H1 (cell line): ENCODE results near the gene POLRMT. TPM values are rescaled to one million over a fixed set of nuclear protein-coding genes. Genes with fewer than 3 reads are reported as not detected.

Experiments
- CTCF ChIA-PET: fragments of 300-600 bp; sonication (Branson Sonifier 250); formaldehyde crosslinking; loops from one replicate; lab custom pipeline; 2021; ENCODE audit not compliant: partially characterized antibody; lab: Charles Lee
- POLR2A ChIA-PET: fragments of 300-600 bp; sonication (Branson Sonifier 250); formaldehyde crosslinking; loops from one replicate; lab custom pipeline; 2021; ENCODE audit warnings: inconsistent platforms; ENCODE audit not compliant: partially characterized antibody; lab: Charles Lee
- DNase-seq, 2 experiments: peaks; one replicate each; pipeline versions ENCODE4 v3.0.0 to v3.0.0-alpha.2; 2010 to 2022; ENCODE audit warnings: low spot score in 2 of 2, low read depth in 1 of 2, mixed read lengths in 1 of 2
- FAIRE-seq: peaks from 2 replicates; lab custom pipeline; 2011; peaks lifted over from hg19 to GRCh38; lab: Jason Lieb, UNC
- H2AFZ ChIP-seq: 2 replicates; pipeline ENCODE4 v1.8.1; 2012; ENCODE audit warnings: low read length, inconsistent platforms
- H2AK5ac ChIP-seq: 2 replicates; pipeline ENCODE4 v1.6.1; 2013; ENCODE audit warnings: low read depth, low read length
- H2BK120ac ChIP-seq: replicated peaks from 2 replicates; pipeline ENCODE3; 2013; ENCODE audit warnings: low read depth, low read length, inconsistent platforms
- H2BK12ac ChIP-seq: 2 replicates; pipeline ENCODE4 v1.6.1; 2013; ENCODE audit warnings: low read depth, low read length
- H2BK15ac ChIP-seq: 2 replicates; pipeline ENCODE4 v1.6.1; 2013; ENCODE audit warnings: low read length
- H2BK20ac ChIP-seq: 2 replicates; pipeline ENCODE4 v1.6.1; 2013; ENCODE audit warnings: low read length
- H2BK5ac ChIP-seq: 2 replicates; pipeline ENCODE4 v1.6.1; 2013; ENCODE audit warnings: low read depth, low read length
- H3K14ac ChIP-seq: 2 replicates; pipeline ENCODE4 v1.6.1; 2013; ENCODE audit warnings: inconsistent platforms; ENCODE audit not compliant: insufficient read length
- H3K18ac ChIP-seq: 2 replicates; pipeline ENCODE4 v1.6.1; 2013; ENCODE audit warnings: low read length; ENCODE audit errors: extremely low read depth
- H3K23ac ChIP-seq: 2 replicates; pipeline ENCODE4 v1.6.1; 2013; ENCODE audit warnings: inconsistent platforms; ENCODE audit not compliant: insufficient read length
- H3K23me2 ChIP-seq: 2 replicates; pipeline ENCODE4 v1.6.1; 2013; ENCODE audit warnings: low read depth, low read length
- H3K27ac ChIP-seq: 2 replicates; pipeline ENCODE4 v1.6.1; 2011; ENCODE audit warnings: low read depth, low read length, inconsistent platforms
- H3K27me3 ChIP-seq, 4 experiments: replicated peaks in 1 of 4; 1 replicate in 1 of 4; 2 replicates in 3 of 4; pipeline versions ENCODE4 v1.6.1 to v1.8.1; 2011 to 2013; ENCODE audit warnings: low read length in 3 of 4, mild to moderate bottlenecking in 3 of 4, inconsistent platforms in 2 of 4, mixed read lengths in 2 of 4, moderate library complexity in 1 of 4; ENCODE audit not compliant: control insufficient read depth in 3 of 4, insufficient read depth in 3 of 4; ENCODE audit errors: extremely low read depth in 1 of 4
- H3K36me3 ChIP-seq, 4 experiments: 2 replicates each; pipeline versions ENCODE4 v1.6.1 to v1.8.1; 2011 to 2013; ENCODE audit warnings: mild to moderate bottlenecking in 4 of 4, low read length in 3 of 4, moderate library complexity in 2 of 4, control low read depth in 1 of 4, inconsistent platforms in 1 of 4; ENCODE audit not compliant: insufficient read depth in 4 of 4, control insufficient read depth in 2 of 4
- H3K4ac ChIP-seq: replicated peaks from 2 replicates; pipeline ENCODE3; 2013; ENCODE audit warnings: low read length, low read depth, mixed read lengths, inconsistent platforms; ENCODE audit not compliant: insufficient read length
- H3K4me1 ChIP-seq, 4 experiments: replicated peaks in 1 of 4; 1 replicate in 1 of 4; 2 replicates in 3 of 4; pipeline versions ENCODE4 v1.6.1 to v1.8.1; 2011 to 2013; ENCODE audit warnings: low read length in 3 of 4, inconsistent platforms in 2 of 4, mixed read lengths in 1 of 4; ENCODE audit not compliant: insufficient read depth in 4 of 4, control insufficient read depth in 3 of 4
- H3K4me2 ChIP-seq, 2 experiments: 2 replicates each; pipeline versions ENCODE4 v1.6.1 to v1.8.1; 2011 to 2013; ENCODE audit warnings: low read depth in 2 of 2, low read length in 2 of 2, control low read depth in 1 of 2, inconsistent platforms in 1 of 2, mild to moderate bottlenecking in 1 of 2; ENCODE audit not compliant: insufficient read depth in 1 of 2
- H3K4me3 ChIP-seq, 4 experiments: fragments of 200-600, 300-600 bp in 1 of 4; sonication (generic), shearing (Covaris generic), sonication (Bioruptor Twin) in 1 of 4; 2 replicates each; pipeline versions ENCODE4 v1.5.1 to v1.8.1; 2011 to 2016; ENCODE audit warnings: low read length in 4 of 4, low read depth in 3 of 4, control low read depth in 2 of 4, inconsistent platforms in 2 of 4, mild to moderate bottlenecking in 2 of 4, mixed read lengths in 1 of 4, moderate library complexity in 1 of 4; ENCODE audit not compliant: insufficient read depth in 2 of 4; ENCODE audit errors: extremely low read depth in 1 of 4
- H3K56ac ChIP-seq: replicated peaks from 2 replicates; pipeline ENCODE3; 2013; ENCODE audit warnings: low read depth, mild to moderate bottlenecking, mixed read lengths, low read length, inconsistent platforms; ENCODE audit not compliant: insufficient read length
- H3K79me1 ChIP-seq: 2 replicates; pipeline ENCODE4 v1.6.1; 2013; ENCODE audit warnings: low read depth, low read length, control low read depth
- H3K79me2 ChIP-seq, 2 experiments: 2 replicates each; pipeline versions ENCODE4 v1.6.1 to v1.8.1; 2012 to 2013; ENCODE audit warnings: low read length in 2 of 2, mild to moderate bottlenecking in 2 of 2, inconsistent platforms in 1 of 2; ENCODE audit not compliant: insufficient read depth in 2 of 2, control insufficient read depth in 1 of 2
- H3K9ac ChIP-seq, 4 experiments: replicated peaks in 1 of 4; 1 replicate in 1 of 4; 2 replicates in 3 of 4; pipeline versions ENCODE4 v1.6.1 to v1.8.1; 2011 to 2013; ENCODE audit warnings: low read depth in 3 of 4, low read length in 3 of 4, control low read depth in 2 of 4, mild to moderate bottlenecking in 2 of 4, moderate library complexity in 2 of 4, inconsistent platforms in 1 of 4; ENCODE audit errors: extremely low read depth in 1 of 4
- H3K9me3 ChIP-seq, 2 experiments: 2 replicates each; pipeline versions ENCODE4 v1.6.1 to v1.8.1; 2012 to 2013; ENCODE audit warnings: mild to moderate bottlenecking in 2 of 2, moderate library complexity in 2 of 2, control low read depth in 1 of 2, inconsistent platforms in 1 of 2, low read depth in 1 of 2, low read length in 1 of 2, mixed read lengths in 1 of 2; ENCODE audit not compliant: insufficient read depth in 2 of 2
- H4K20me1 ChIP-seq, 2 experiments: replicated peaks in 1 of 2; 2 replicates each; pipeline versions ENCODE3 to v1.8.1; 2011 to 2013; ENCODE audit warnings: inconsistent platforms in 2 of 2, low read length in 2 of 2, mild to moderate bottlenecking in 1 of 2; ENCODE audit not compliant: insufficient read depth in 2 of 2, control insufficient read depth in 1 of 2
- H4K5ac ChIP-seq: 2 replicates; pipeline ENCODE4 v1.6.1; 2013; ENCODE audit warnings: low read length, low read depth, mixed read lengths, inconsistent platforms; ENCODE audit not compliant: insufficient read length
- H4K8ac ChIP-seq: 2 replicates; pipeline ENCODE4 v1.8.0; 2013; ENCODE audit warnings: mild to moderate bottlenecking, moderate library complexity, low read length, inconsistent platforms; ENCODE audit not compliant: insufficient read depth; ENCODE audit errors: extremely low read depth
- H4K91ac ChIP-seq: replicated peaks from 2 replicates; pipeline ENCODE3; 2013; ENCODE audit warnings: low read length, mixed read lengths, inconsistent platforms; ENCODE audit not compliant: insufficient read length
- CBX5 ChIP-seq: fragments of 300-800, 300-1000 bp; sonication (generic); IDR thresholded peaks from 2 replicates; pipeline ENCODE4 v1.7.1; 2016; ENCODE audit warnings: antibody characterized with exemption, low read length, low read depth
- CHD1 ChIP-seq: IDR thresholded peaks from 2 replicates; pipeline ENCODE4 v1.6.1; 2012; ENCODE audit warnings: low read depth, low read length, improper control_type of control experiment
- EGR1 ChIP-seq: IDR thresholded peaks from 2 replicates; pipeline ENCODE4 v1.6.1; 2011; ENCODE audit warnings: low read depth, low read length, borderline replicate concordance
- EZH2 ChIP-seq: fragments of 200-600 bp; sonication (generic); IDR thresholded peaks from 2 replicates; pipeline ENCODE4 v1.7.1; 2012; ENCODE audit warnings: low read depth, mild to moderate bottlenecking, moderate library complexity, low read length, inconsistent platforms; ENCODE audit not compliant: severe bottlenecking
- KDM5A ChIP-seq: fragments of 200-600 bp; IDR thresholded peaks from 2 replicates; pipeline ENCODE4 v1.7.1; 2012; ENCODE audit warnings: mild to moderate bottlenecking, low read length, inconsistent platforms, mixed read lengths
- RXRA ChIP-seq: IDR thresholded peaks from 2 replicates; pipeline ENCODE4 v1.6.1; 2011; ENCODE audit warnings: low read depth, mild to moderate bottlenecking, low read length, moderate library complexity; ENCODE audit not compliant: insufficient read depth
- SIN3A ChIP-seq, 2 experiments: IDR thresholded peaks in 1 of 2; conservative IDR thresholded peaks in 1 of 2; 2 replicates each; pipeline ENCODE4 v1.6.1; 2011 to 2012; ENCODE audit warnings: low read length in 2 of 2, improper control_type of control experiment in 1 of 2, low read depth in 1 of 2, mild to moderate bottlenecking in 1 of 2
- SIX5 ChIP-seq: IDR thresholded peaks from 2 replicates; pipeline ENCODE4 v1.6.1; 2011; ENCODE audit warnings: mild to moderate bottlenecking, low read depth, low read length
- SP2 ChIP-seq: IDR thresholded peaks from 2 replicates; pipeline ENCODE4 v1.6.1; 2012; ENCODE audit warnings: mild to moderate bottlenecking, low read length, inconsistent platforms
- TAF1 ChIP-seq: IDR thresholded peaks from 2 replicates; pipeline ENCODE4 v1.6.1; 2011; ENCODE audit warnings: mild to moderate bottlenecking, low read depth, low read length
- ZNF274 ChIP-seq: IDR thresholded peaks from 2 replicates; pipeline ENCODE4 v1.7.0; 2012; ENCODE audit warnings: low read length, borderline replicate concordance; ENCODE audit errors: extremely low read depth
- WGBS, 2 experiments: shearing (Covaris generic) in 1 of 2; methylation state at CpG; one replicate each; pipeline versions ENCODE4 v1.1.6 to v1.1.7; 2013 to 2015; ENCODE audit warnings: low lambda C conversion rate in 2 of 2, mixed read lengths in 2 of 2, inconsistent platforms in 1 of 2, low coverage in 1 of 2, missing lambda C conversion rate in 1 of 2; ENCODE audit not compliant: insufficient replicate concordance in 2 of 2, insufficient coverage in 1 of 2, insufficient read length in 1 of 2; ENCODE audit errors: extremely low coverage in 1 of 2, missing lambda C conversion rate in 1 of 2; 5-methylcytosine and 5-hydroxymethylcytosine counted together
- polyA plus RNA-seq, 7 experiments: library from polyadenylated mRNA; depleted of rRNA in 3 of 7; stranded (reverse) in 5 of 7; unstranded in 2 of 7; fragments of >200 nt in 5 of 7; fragments of 200-250 nt in 2 of 7; gene quantifications; 1 replicate in 5 of 7; 2 replicates in 1 of 7; 4 replicates in 1 of 7; pipeline versions ENCODE4 v1.2.1 to v1.2.3, GENCODE V29; 2011 to 2013; ENCODE audit warnings: missing spikeins in 2 of 7, mixed read lengths in 2 of 7
- total RNA-seq: library from RNA; stranded (reverse); fragmentation: NEBNext Ultra II Directional; extraction: Animal tissue kit (Norgen Biotek cat#: 25700); gene quantifications from 2 replicates; pipeline ENCODE4 v1.2.1, GENCODE V29; 2021
- TF ChIP-seq, protein P1 (sequence below): IDR thresholded peaks from 2 replicates; pipeline ENCODE4 v1.6.1; 2012; ENCODE audit warnings: inconsistent platforms

POLRMT gene
- total and polyA plus RNA-seq, 2 of the 8 experiments (the other 6 are each of a cell fraction or from before 2014, with no cell fraction given) = 93.0 to 111 TPM

DNA sequence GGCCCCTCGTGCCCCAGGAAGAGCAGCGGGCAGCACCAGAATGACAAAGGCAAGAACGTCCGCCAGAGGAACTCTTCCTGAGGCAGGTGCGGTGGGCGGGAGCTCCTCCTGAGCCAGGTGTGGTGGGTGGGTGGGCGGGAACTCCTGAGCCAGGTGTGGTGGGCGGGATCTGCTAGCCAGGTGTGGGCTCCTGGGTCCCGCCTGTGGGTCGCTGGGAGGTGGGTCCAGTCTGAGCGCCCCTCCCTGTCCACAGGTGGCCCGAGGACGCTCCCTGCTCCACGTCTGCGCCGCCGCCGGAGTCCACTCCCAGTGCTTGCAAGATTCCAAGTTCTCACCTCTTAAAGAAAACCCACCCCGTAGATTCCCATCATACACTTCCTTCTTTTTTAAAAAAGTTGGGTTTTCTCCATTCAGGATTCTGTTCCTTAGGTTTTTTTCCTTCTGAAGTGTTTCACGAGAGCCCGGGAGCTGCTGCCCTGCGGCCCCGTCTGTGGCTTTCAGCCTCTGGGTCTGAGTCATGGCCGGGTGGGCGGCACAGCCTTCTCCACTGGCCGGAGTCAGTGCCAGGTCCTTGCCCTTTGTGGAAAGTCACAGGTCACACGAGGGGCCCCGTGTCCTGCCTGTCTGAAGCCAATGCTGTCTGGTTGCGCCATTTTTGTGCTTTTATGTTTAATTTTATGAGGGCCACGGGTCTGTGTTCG is 50.7 kb downstream of the POLRMT start:
- Histone ChIP-seq H3K9ac (no peak overlapping the region), H3K27ac (no peak overlapping the region), H3K23ac (no peak overlapping the region), H3K4me2 (no peak overlapping the region), H3K27me3 (no peaks in the 10 kb centered on the region), H2BK120ac (no peak overlapping the region), H2AFZ (no peak overlapping the region), H4K8ac (no peak overlapping the region), H3K9me3 (no peaks in the 10 kb centered on the region), H2BK15ac (no peak overlapping the region), H3K56ac (no peak overlapping the region), H4K5ac (no peak overlapping the region), H3K4me3 (no peak overlapping the region), H3K23me2 (0 out of 2 replicates have a peak, but pooled peaks cover 2% of the 10 kb centered on the region), H3K79me1 (peaks cover 6% of the 10 kb centered on the region), H3K14ac (no peak overlapping the region), H2AK5ac (no peak overlapping the region), H2BK5ac (no peak overlapping the region), H3K4me1 (peaks cover 0 to 6% (median 4%) of the 10 kb centered on the region in 4 experiments; a peak in 4 of 7 replicates), H2BK20ac (no peak overlapping the region), H3K36me3 (peaks cover 9 to 44% (median 26%) of the 10 kb centered on the region in 4 experiments; a peak in 6 of 8 replicates), H3K79me2 (peaks cover 7 to 29% of the 10 kb centered on the region in 2 experiments; a peak in 3 of 4 replicates), H3K4ac (no peak overlapping the region), H2BK12ac (no peak overlapping the region), H4K91ac (no peak overlapping the region), H3K18ac (no peak overlapping the region), H4K20me1 (peaks cover 23 to 34% of the 10 kb centered on the region in 2 experiments)
- FAIRE-seq = no peak
- no peak for DNase-seq
- WGBS, 2 experiments = 92% methylated on average over 28 of the region's 31 CpGs; no CpG with 5 or more reads in 1 of the 2 experiments
- ChIA-PET POLR2A (interaction anchor here (1.0 to 3.3 kb wide), 9 partner anchors 9 to 51 kb away, joined by 3 to 17 read pairs (median 5); partner anchors contain the start of genes BSG, CDC34 and GZMM), CTCF (interaction anchor here (1.5 kb wide), 1 partner anchor 50 kb away, joined by 5 read pairs; no protein-coding TSS in a partner anchor)
- no peak for TF ChIP-seq KDM5A
- no peak for TF ChIP-seq ZNF274
- no peak for TF ChIP-seq CBX5
- TF ChIP-seq, protein P1, sequence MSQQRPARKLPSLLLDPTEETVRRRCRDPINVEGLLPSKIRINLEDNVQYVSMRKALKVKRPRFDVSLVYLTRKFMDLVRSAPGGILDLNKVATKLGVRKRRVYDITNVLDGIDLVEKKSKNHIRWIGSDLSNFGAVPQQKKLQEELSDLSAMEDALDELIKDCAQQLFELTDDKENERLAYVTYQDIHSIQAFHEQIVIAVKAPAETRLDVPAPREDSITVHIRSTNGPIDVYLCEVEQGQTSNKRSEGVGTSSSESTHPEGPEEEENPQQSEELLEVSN = no peak
- TF ChIP-seq EGR1 = no peak
- TF ChIP-seq EZH2 = no peak
- TF ChIP-seq RXRA = no peak
- no peak for TF ChIP-seq SIN3A (conservative IDR thresholded peaks at IDR 0.05 in 1 of 2, IDR thresholded peaks at IDR 0.05 in 1 of 2; ENCODE audit: low read depth in 1 of 2, low read length in 2 of 2)
- TF ChIP-seq SP2 = no peak
- no peak for TF ChIP-seq TAF1
- no peak; the same call in 1 of the 2 replicates for TF ChIP-seq SIX5
- TF ChIP-seq CHD1 = no peak
